Kidney (tissue), 14 donors: ENCODE results near the gene ERICH4. TPM values are rescaled to one million over a fixed set of nuclear protein-coding genes. Genes with fewer than 3 reads are reported as not detected.

Experiments
- DNase-seq, 5 donors: peaks; one replicate each; pipeline ENCODE4 v3.0.0-alpha.2; 2013 to 2020
- FAIRE-seq: peaks from 2 replicates; lab custom pipeline; 2012; peaks lifted over from hg19 to GRCh38; lab: Jason Lieb, UNC
- H3K27ac ChIP-seq, 2 donors: one replicate each; pipeline ENCODE4 v1.7.0; 2013; ENCODE audit warnings: low read depth in 2 of 2, low read length in 2 of 2, inconsistent platforms in 1 of 2
- H3K27me3 ChIP-seq: one replicate; pipeline ENCODE4 v1.7.1; 2013; ENCODE audit warnings: low read length, inconsistent platforms; ENCODE audit not compliant: control insufficient read depth, insufficient read depth
- H3K36me3 ChIP-seq, 3 donors: one replicate each; pipeline versions ENCODE4 v1.7.0 to v1.7.1; 2013; ENCODE audit warnings: low read length in 3 of 3, control low read depth in 1 of 3, inconsistent platforms in 1 of 3; ENCODE audit not compliant: insufficient read depth in 3 of 3, control insufficient read depth in 2 of 3
- H3K4me1 ChIP-seq, 3 donors: one replicate each; pipeline versions ENCODE4 v1.7.0 to v1.7.1; 2013; ENCODE audit warnings: low read length in 3 of 3, inconsistent platforms in 1 of 3, low read depth in 1 of 3; ENCODE audit not compliant: control insufficient read depth in 2 of 3, insufficient read depth in 2 of 3
- H3K4me3 ChIP-seq, 3 donors: one replicate each; pipeline versions ENCODE4 v1.7.0 to v1.8.1; 2013; ENCODE audit warnings: low read length in 3 of 3, control low read depth in 1 of 3, inconsistent platforms in 1 of 3
- H3K9ac ChIP-seq, 3 donors: one replicate each; pipeline versions ENCODE4 v1.7.0 to v1.7.1; 2013; ENCODE audit warnings: low read length in 3 of 3, control low read depth in 1 of 3, inconsistent platforms in 1 of 3
- H3K9me3 ChIP-seq, 3 donors: one replicate each; pipeline versions ENCODE4 v1.7.0 to v1.7.1; 2013; ENCODE audit warnings: low read length in 3 of 3, control low read depth in 1 of 3, inconsistent platforms in 1 of 3; ENCODE audit not compliant: control insufficient read depth in 2 of 3, insufficient read depth in 1 of 3
- CTCF ChIP-seq: IDR thresholded peaks from 3 replicates; pipeline ENCODE4 v1.5.1; 2012; ENCODE audit warnings: mild to moderate bottlenecking, moderate library complexity, borderline replicate concordance; ENCODE audit not compliant: insufficient read depth; ENCODE audit errors: extremely low read depth
- intact Hi-C: fragments of 100-400 bp; cut with DNase I; formaldehyde crosslinking; loops from one replicate; pipeline ENCODE4 v1.11.1; 2022
- polyA plus RNA-seq: library from polyadenylated mRNA; stranded (reverse); fragments of 350-450 nt; fragmentation: Illumina TruSeq; extraction: RNeasy Lipid Tissue Mini Kit (QIAGEN cat#74804); gene quantifications from one replicate; pipeline ENCODE4 v1.2.3, GENCODE V29; 2014; ENCODE audit warnings: low read depth, low replicate concordance; ENCODE audit not compliant: insufficient read depth
- total RNA-seq: library from RNA; stranded (reverse); fragmentation: NEBNext Ultra II Directional; extraction: Animal tissue kit (Norgen Biotek cat#: 25700); gene quantifications from one replicate; pipeline ENCODE4 v1.2.1, GENCODE V29; 2021
- donor health status: control.
- donor health status: control.
- donor health status: control.
- donor health status: control.
- donor health status: control.
- donor health status: DM: yes; HTN: yes; CAD: no.
- donor health status: Normal renal cell carcinoma (clear cell type).

Gene ERICH4
- total and polyA plus RNA-seq, 2 donors from 2014 or later = 23.1 TPM; not detected in 1

- H3K27me3 ChIP-seq = no peaks in the 10 kb centered on the region
- no peak overlapping the region for H3K9ac ChIP-seq
- no peak for TF ChIP-seq CTCF
- intact Hi-C loops = no loop called here
- H3K4me3 ChIP-seq = no peak overlapping the region
- no peaks in the 10 kb centered on the region for H3K9me3 ChIP-seq
- H3K36me3 ChIP-seq = peaks cover 0 to 3% (median 0%) of the 10 kb centered on the region in 3 donors
- H3K4me1 ChIP-seq = peaks cover 0 to 19% (median 7%) of the 10 kb centered on the region in 3 donors
- H3K27ac ChIP-seq = no peak overlapping the region
- no peak for DNase-seq
- FAIRE-seq = no peak
These were observed 40.9 kb upstream of the ERICH4 start for GRCh38 chr19:41402010-41402409.

- Histone ChIP-seq H3K4me1 (peaks cover 0 to 20% (median 6%) of the 10 kb centered on the region in 3 donors), H3K9me3 (no peaks in the 10 kb centered on the region), H3K4me3 (no peak overlapping the region), H3K27ac (peak overlapping the region; percentile 13 to 23), H3K36me3 (peaks cover 0 to 3% (median 0%) of the 10 kb centered on the region in 3 donors), H3K9ac (no peak overlapping the region), H3K27me3 (no peaks in the 10 kb centered on the region)
- DNase-seq (peak in 1 of 5 donors; percentile 37), FAIRE-seq (no peak)
- no peak for TF ChIP-seq CTCF
- intact Hi-C loops = no loop called here
These were observed 39.6 kb upstream of the ERICH4 start for GRCh38 chr19:41403181-41403970.

- Histone ChIP-seq H3K4me1 (peaks cover 0 to 17% (median 0%) of the 10 kb centered on the region in 3 donors), H3K9ac (no peak overlapping the region), H3K36me3 (peaks cover 0 to 3% (median 0%) of the 10 kb centered on the region in 3 donors), H3K9me3 (no peaks in the 10 kb centered on the region), H3K4me3 (no peak overlapping the region), H3K27me3 (no peaks in the 10 kb centered on the region), H3K27ac (no peak overlapping the region)
- no peak for DNase-seq
- TF ChIP-seq CTCF = no peak
- intact Hi-C loops = no loop called here
- FAIRE-seq = no peak
These were observed 37.2 kb upstream of the ERICH4 start for GRCh38 chr19:41405776-41406175.
